PC-9 (cell line): Measurements from ENCODE around the gene ETS1. TPM values are rescaled to one million over a fixed set of nuclear protein-coding genes. Genes with fewer than 3 reads are reported as not detected.

Source experiments
- BruUV-seq: library from RNA; stranded (reverse); fragments of 400-500 nt; replicated peaks from 2 replicates; lab custom pipeline; 2021; lab: Mats Ljungman, UMichigan
- CTCF ChIA-PET: fragments of 300-600 bp; sonication (Branson Sonifier 250); formaldehyde crosslinking; loops from one replicate; lab custom pipeline; 2022; ENCODE audit warnings: antibody characterized with exemption; lab: Charles Lee
- POLR2A ChIA-PET: fragments of 300-600 bp; sonication (Branson Sonifier 250); formaldehyde crosslinking; loops from one replicate; lab custom pipeline; 2022; ENCODE audit warnings: antibody characterized with exemption; ENCODE audit not compliant: unreplicated experiment; lab: Charles Lee
- DNase-seq, 2 experiments: peaks; one replicate each; pipeline versions ENCODE4 v3.0.0 to v3.0.0-alpha.2; 2015 to 2022; ENCODE audit warnings: mixed read lengths in 1 of 2
- H2AFZ ChIP-seq: fragments of 200-600 bp; sonication (generic); 2 replicates; pipeline ENCODE4 v1.8.1; 2017; ENCODE audit warnings: antibody characterized with exemption
- H3F3A ChIP-seq: fragments of 200-600 bp; sonication (generic); 2 replicates; pipeline ENCODE4 v1.8.1; 2017; ENCODE audit warnings: antibody characterized with exemption, mild to moderate bottlenecking, low read depth; ENCODE audit not compliant: insufficient read depth
- H3K27ac ChIP-seq: fragments of 200-600 bp; sonication (generic); 2 replicates; pipeline ENCODE4 v1.6.1; 2016; ENCODE audit warnings: mixed run types
- H3K27me3 ChIP-seq: fragments of 200-600 bp; sonication (generic); 2 replicates; pipeline ENCODE4 v1.6.1; 2016; ENCODE audit warnings: low read depth, mixed run types; ENCODE audit not compliant: insufficient read depth
- H3K36me3 ChIP-seq: fragments of 200-600 bp; sonication (generic); 2 replicates; pipeline ENCODE4 v1.6.1; 2016; ENCODE audit warnings: low read depth, mixed run types
- H3K4me1 ChIP-seq: fragments of 200-600 bp; sonication (generic); replicated peaks from 2 replicates; pipeline ENCODE4 v1.6.1; 2016; ENCODE audit warnings: mixed run types; ENCODE audit not compliant: insufficient read depth
- H3K4me2 ChIP-seq: fragments of 200-600 bp; sonication (generic); 2 replicates; pipeline ENCODE4 v1.6.1; 2017; ENCODE audit warnings: mixed run types
- H3K4me3 ChIP-seq: fragments of 200-600 bp; sonication (generic); 2 replicates; pipeline ENCODE4 v1.6.1; 2016; ENCODE audit warnings: mixed run types
- H3K79me2 ChIP-seq: fragments of 200-600 bp; sonication (generic); 2 replicates; pipeline ENCODE4 v1.6.1; 2017; ENCODE audit warnings: low read depth, mixed run types
- H3K9me2 ChIP-seq: fragments of 200-600 bp; sonication (generic); 2 replicates; pipeline ENCODE4 v1.8.1; 2017; ENCODE audit warnings: mild to moderate bottlenecking; ENCODE audit not compliant: insufficient read depth
- H3K9me3 ChIP-seq: fragments of 200-600 bp; sonication (generic); 2 replicates; pipeline ENCODE4 v1.8.1; 2016; ENCODE audit warnings: low read depth; ENCODE audit not compliant: insufficient read depth
- H4K20me1 ChIP-seq: fragments of 200-600 bp; sonication (generic); 2 replicates; pipeline ENCODE4 v1.8.1; 2017; ENCODE audit not compliant: insufficient read depth
- CTCF ChIP-seq: fragments of 200-600 bp; sonication (generic); conservative IDR thresholded peaks from 2 replicates; pipeline ENCODE4 v1.6.1; 2017; ENCODE audit warnings: mixed run types, antibody characterized with exemption, mild to moderate bottlenecking, moderate library complexity
- EZH2 ChIP-seq: fragments of 200-600 bp; sonication (generic); IDR thresholded peaks from 2 replicates; pipeline ENCODE4 v1.8.0; 2017; ENCODE audit warnings: antibody characterized with exemption, low read depth
- intact Hi-C: fragments of 100-400 bp; cut with micrococcal nuclease; formaldehyde crosslinking; loops from one replicate; pipeline ENCODE4 v1.10.0; 2022; ENCODE audit not compliant: unreplicated experiment
- total RNA-seq: library from RNA; stranded (reverse); gene quantifications from 2 replicates; pipeline ENCODE4 v1.2.3, GENCODE V29; 2021

The ETS1 gene
- total RNA-seq, 1 experiment from 2014 or later: 23.3 TPM

- Histone ChIP-seq H3K4me2 (no peak overlapping the region), H4K20me1 (no peaks in the 10 kb centered on the region), H3K27ac (no peak overlapping the region), H3K27me3 (no peaks in the 10 kb centered on the region), H3K9me3 (0 out of 2 replicates have a peak, but pooled peaks cover 5% of the 10 kb centered on the region), H3K36me3 (no peaks in the 10 kb centered on the region), H3K9me2 (no peaks in the 10 kb centered on the region), H3K4me1 (no peaks in the 10 kb centered on the region), H3K4me3 (no peak overlapping the region), H3F3A (no peaks in the 10 kb centered on the region), H2AFZ (no peak overlapping the region), H3K79me2 (no peaks in the 10 kb centered on the region)
- DNase-seq: no peak
- TF ChIP-seq EZH2 (no peak), CTCF (no peak)
- BruUV-seq: no TSS peak
- intact Hi-C loops: no loop called here
- ChIA-PET CTCF (no interaction called here), POLR2A (interaction anchor here (0.8 kb wide), 1 partner anchor 43 kb away, joined by 8 read pairs; no protein-coding TSS in a partner anchor)
These were observed 54.7 kb downstream of the ETS1 start for GRCh38 chr11:128532572-128533091.

GRCh38 chr11:128532016-128532571 lies 55.3 kb downstream of the ETS1 start:
- no peak overlapping the region for H3K4me2 ChIP-seq
- no peaks in the 10 kb centered on the region for H3K4me1 ChIP-seq
- H3K79me2 ChIP-seq: no peaks in the 10 kb centered on the region
- no peaks in the 10 kb centered on the region for H4K20me1 ChIP-seq
- no peaks in the 10 kb centered on the region for H3F3A ChIP-seq
- H3K27me3 ChIP-seq: no peaks in the 10 kb centered on the region
- H3K9me2 ChIP-seq: no peaks in the 10 kb centered on the region
- intact Hi-C loops: no loop called here
- DNase-seq: no peak
- POLR2A ChIA-PET: interaction anchor here (0.8 kb wide), 1 partner anchor 44 kb away, joined by 8 read pairs; no protein-coding TSS in a partner anchor
- CTCF ChIA-PET: no interaction called here
- TF ChIP-seq CTCF: no peak
- no peak for TF ChIP-seq EZH2
- no peak overlapping the region for H3K27ac ChIP-seq
- no peak overlapping the region for H2AFZ ChIP-seq
- BruUV-seq: no TSS peak
- 0 out of 2 replicates have a peak, but pooled peaks cover 5% of the 10 kb centered on the region for H3K9me3 ChIP-seq
- no peaks in the 10 kb centered on the region for H3K36me3 ChIP-seq
- no peak overlapping the region for H3K4me3 ChIP-seq

GRCh38 chr11:128531588-128531987 lies 55.8 kb downstream of the ETS1 start:
- Histone ChIP-seq H2AFZ (no peak overlapping the region), H3K27ac (no peak overlapping the region), H3K36me3 (no peaks in the 10 kb centered on the region), H4K20me1 (no peaks in the 10 kb centered on the region), H3K27me3 (no peaks in the 10 kb centered on the region), H3K4me3 (no peak overlapping the region), H3K9me2 (no peaks in the 10 kb centered on the region), H3F3A (no peaks in the 10 kb centered on the region), H3K4me2 (no peak overlapping the region), H3K4me1 (0 out of 2 replicates have a peak, but pooled peaks cover 2% of the 10 kb centered on the region), H3K79me2 (no peaks in the 10 kb centered on the region), H3K9me3 (0 out of 2 replicates have a peak, but pooled peaks cover 5% of the 10 kb centered on the region)
- DNase-seq: no peak
- intact Hi-C loops: no loop called here
- CTCF ChIA-PET: no interaction called here
- BruUV-seq: no TSS peak
- TF ChIP-seq EZH2 (no peak), CTCF (no peak)
- POLR2A ChIA-PET: no interaction called here
